DMS79 (cell line): ENCODE data around the gene MEG3.

Experiments
- DNase-seq: peaks from one replicate; lab custom pipeline; 2025; lab: John Stamatoyannopoulos, UW

MEG3 gene

DNA sequence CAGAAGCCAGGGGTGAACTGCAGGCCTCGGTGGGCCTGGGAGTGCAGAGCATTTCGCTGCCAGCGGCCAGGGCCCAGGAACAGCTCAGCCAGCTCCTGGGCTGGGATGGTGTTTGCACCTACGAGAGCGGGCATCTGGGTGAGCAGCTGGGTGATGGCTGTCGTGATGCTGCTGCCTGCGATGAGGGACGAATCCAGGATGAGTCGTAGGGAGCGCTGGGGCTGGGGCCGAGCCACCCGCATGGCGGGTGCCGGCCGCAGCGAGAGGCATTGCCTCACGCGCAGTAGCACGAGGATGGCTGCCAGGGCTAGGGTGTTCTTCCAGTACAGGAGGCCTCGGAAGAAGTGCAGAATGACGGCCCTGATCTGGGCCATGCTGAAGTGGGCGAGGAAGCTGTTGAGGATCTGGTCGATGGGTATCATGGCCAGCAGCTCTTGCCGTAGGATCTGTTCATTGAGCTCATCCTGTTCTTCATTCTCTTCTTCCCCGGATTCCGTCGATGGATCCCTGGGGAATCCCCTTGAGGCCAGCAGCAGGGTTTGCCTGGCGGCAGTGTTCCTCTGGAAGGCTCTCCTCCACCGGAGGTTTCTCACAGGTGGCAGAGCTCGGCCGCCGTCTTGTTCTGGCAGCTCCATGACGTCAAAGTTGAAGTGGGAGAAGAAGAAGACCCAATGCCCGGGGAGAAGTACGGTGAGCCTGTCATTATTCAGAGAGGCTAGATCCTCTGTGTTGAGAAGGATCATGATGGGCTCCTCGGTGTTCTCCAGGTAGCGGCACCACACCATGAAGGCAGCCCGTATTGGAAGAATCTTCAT, 55.5 kb downstream of the MEG3 start:
- no peak for DNase-seq

DNA sequence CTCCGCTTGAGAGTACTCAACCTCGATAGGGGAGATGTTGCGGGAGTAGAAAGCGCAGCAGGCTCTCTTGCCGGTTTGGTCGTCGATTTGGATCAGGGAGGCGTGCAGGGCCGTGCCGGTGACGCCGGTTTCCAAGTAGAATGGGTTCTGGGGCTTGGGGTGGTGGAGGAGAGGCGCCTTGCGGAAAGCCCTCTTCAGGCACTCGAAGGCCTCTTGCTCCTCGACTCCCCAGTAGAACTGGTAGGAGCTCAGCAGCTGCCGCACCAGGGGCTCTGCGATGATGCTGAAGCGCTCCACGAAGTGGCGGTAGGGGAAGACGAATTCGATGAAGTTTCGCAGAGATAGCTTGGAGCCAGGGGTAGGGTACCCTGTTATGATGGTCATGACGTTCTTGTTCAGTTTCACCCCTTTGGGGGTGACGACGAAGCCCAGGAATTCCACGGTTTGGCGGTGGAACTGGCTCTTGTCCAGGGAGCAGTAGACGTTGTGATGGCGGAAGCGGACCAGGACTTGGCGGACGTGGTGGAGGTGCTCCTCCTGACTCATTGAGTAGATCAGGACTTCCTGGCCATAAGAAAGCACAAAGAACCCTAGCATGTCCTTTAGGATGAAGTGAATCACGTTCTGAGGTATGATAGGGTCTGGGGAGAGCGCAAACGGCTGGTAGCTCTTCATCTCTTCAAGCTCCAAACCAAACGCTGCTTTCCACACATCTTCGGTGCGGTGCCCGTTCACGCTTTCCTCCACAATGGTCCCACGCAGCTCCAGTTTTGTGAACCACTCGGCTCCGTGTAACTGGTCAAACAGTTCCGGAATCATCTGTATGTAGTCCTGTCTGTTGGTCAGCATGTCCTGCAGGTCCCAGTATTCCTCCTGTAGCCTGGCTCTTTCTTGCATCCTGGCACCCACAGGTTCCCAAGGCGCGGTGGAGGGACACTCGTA, 56.4 kb downstream of the MEG3 start:
- DNase-seq = no peak

DNA sequence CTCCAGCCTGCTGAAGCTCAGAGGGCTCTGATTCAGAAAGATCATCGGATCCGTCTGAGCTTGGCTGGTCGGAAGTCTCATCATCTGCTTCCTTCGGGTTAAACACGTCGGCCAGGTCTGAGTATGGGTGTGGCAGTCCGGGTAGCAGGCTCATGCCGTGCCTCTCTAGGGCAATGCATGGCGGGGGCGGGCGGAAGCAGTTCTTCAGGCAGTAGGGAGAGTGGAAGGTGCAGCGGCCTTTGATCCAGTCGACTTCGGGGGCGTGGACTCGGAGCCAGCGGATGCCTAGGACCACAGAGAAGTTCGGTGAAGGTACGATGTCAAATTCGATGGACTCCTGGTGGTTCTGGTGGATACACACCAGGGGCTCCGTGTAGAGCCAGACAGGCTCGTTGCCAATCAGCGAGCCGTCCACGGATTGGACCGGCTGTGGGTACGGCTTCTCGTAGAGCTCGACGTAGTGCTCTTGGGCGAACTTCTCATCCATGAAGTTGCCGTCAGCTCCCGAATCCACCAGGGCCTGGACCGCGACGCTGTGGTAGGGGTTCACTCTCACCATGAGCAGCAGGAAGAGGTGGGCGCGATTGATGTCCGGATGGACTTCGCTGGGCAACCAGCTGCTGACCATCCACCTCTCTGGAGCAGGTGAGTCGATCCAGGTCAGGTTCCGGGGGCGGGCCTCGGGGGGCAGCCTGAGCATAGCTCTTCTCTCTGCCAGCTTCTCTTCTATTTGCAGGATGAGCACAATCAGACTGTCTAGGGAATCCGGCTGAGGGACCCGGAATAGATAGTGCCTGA, 57.3 kb downstream of the MEG3 start:
- no peak for DNase-seq

DNA sequence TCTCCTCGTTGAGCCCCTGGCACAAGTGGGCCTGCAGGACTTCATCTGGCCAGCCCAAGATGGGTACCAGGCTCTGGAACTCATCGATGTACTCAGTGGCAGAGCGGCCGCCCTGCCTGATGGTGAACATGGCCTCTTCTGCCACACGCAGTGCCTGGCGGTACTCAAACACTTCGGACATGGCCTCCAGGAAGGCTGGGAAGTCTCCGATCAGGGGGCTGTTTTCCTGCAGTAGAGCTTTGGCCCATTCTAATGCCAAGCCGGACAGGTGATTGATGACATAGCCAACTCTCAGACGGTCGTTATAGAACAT, 57.8 kb downstream of the MEG3 start:
- DNase-seq = no peak

DNA sequence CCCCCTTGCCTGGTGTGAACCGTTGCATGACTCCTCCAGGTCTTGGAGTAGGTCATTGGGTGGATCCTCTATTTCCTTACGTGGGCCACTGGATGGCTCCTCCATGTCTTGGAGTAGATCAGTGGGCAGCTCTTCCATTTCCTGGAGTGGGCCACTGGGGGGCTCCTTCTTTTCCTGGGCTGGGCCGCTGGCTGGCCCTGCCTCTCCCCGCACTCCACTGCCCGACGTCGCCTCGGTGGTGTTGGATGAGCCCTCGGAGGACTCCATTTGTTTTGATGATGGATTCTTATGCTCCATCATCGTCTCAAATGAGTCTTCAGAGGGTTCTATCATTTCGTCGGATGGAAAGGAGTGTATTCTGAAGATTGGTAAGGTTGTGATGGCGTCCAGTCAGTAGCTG, 58.5 kb downstream of the MEG3 start:
- DNase-seq = no peak

DNA sequence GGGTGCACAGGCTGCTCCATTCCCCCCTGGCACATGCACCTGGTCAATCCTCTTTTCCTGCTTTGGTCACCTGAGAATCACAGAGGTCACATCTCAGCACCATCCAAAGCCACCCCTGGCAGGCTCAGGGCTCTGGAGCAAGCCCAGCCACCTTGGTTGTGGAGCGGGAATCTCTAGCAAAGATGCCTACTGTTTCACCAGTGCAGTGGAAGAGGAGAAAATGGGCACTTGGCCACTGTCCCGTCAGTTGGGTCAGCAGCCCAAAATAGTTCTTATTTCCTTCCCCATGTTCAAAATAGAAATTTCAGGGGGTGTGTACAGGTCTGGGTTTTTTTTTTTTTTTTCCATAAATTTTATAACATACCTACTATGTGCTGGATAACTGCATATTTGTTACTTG, 59.3 kb downstream of the MEG3 start:
- no peak for DNase-seq

DNA sequence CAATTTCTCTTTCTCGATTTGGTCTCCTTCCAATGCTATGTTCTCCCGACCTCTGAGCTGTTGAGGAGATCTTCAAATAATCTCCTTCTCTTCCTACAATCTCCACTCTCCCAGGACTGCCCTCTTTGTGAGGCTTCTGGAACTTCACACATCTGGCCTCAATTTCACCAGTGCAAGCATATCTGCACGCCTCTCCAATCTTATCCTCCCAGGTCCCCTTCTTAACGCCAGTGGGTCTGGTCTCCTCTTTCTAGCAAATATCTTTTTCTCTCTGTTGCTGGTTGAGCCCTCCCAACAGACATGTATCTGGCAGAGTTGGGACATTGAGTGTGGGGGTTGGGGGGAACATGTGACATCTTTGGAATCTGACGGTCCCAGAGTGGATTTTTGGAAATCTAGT, 59.7 kb downstream of the MEG3 start:
- no peak for DNase-seq

DNA sequence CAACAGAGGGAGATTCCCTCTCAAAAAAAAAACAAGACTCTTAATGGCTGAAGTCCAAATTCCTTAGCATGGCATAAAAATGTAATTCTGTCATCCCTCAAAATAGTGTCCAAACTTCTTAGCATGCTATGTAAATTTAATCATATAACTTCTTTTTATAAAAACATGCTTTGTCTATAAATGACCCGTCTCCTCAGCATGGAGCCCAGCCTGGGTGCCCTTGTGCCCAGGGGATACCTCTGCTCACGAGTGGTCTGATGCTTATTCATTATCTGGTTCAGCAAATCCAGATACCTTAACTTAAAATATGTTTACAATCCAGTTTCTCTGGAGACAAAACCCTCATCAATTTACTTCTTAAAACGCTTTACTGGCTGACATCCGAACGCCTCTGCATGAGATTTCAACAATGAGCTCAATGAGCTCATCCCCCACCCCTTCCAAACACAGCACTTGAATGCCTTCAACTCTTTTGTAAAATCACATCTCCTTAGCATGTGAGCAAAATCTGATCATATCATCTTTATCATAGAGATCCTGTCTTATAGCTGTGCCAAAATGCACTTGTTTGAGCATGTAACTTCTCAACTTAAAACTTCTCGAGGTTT, 61.9 kb downstream of the MEG3 start:
- DNase-seq = no peak

DNA sequence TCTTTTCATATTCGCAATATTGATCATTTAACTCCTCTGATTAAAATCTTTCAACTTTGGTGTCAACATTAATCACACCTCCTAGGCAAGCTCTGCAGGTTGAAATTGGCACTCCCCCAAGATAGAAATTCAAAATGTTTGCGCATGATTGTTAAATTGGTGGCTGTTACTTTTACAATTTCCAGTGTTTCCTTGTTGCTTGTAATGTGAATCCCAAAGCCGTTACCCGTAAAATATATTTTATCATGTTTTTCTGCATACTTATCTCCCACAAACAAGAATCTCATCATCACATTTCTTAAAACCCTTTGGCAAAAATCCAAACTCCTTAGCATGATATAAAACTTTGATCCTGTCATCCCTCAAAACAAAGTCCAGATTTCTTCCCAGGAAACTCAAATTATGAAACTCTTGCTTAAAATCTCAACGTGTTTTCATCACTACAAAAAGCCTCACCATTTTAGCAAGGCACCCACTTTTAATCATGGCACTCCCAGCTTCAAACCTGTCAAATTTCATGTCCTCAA, 62.9 kb downstream of the MEG3 start:
- DNase-seq = no peak

DNA sequence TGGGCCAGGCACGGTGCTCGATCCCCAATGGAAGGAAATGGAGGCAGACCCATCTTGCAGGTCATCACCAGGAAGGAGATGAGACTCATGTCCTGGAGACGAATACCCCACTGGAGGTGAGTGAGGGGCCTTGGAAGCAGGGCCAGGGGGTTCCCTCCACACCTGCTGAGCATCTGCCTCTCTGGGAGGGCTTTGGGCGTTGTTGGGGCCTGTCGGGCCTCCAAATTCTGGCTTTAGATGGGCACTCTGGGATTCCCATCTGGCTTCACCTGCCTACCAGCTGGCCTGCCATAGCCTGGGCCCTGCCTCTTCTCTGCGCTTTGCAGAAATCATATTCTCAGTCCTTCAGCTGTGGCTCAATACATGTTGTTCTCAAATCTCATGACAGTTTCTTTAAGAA, 63.7 kb downstream of the MEG3 start:
- no peak for DNase-seq

DNA sequence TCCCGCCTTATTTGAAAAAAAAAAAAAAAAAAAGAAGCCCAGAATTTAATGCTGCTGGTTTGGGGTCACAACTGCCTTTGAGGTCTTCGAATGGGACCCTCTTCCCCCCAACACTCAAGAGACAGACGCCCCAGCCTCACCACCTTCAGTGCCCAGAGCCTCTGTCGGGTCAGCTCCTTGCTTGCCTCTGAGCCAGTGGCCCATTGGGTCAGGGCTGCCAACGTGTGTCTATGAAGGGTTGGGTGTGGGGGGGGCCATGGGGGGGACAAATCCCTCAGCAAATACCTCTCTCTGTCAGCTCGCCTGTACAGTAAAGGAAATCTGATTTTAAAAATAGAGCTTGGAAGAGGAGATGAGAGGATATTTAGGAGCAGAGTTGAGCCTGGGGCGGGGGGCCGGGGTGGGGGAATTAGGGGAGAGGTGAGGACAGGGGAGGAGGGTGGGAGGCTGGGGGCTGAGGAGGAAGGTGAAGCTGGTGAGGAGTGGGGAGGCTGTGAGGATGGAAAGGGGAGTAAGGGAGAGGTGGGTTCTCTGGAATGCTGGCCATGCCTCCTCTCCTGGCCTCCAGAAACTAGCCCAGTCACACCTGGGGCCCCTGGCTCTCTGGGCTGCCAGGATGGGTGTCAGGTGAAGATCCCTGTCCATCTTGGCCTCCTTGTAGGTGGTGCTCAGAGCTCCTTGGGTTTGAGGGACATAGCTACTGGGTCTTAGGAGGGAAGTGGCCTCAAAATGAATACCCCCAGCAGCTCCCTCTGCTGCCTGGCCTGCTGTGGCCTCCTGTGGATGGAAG, 64.3 kb downstream of the MEG3 start:
- DNase-seq = no peak

DNA sequence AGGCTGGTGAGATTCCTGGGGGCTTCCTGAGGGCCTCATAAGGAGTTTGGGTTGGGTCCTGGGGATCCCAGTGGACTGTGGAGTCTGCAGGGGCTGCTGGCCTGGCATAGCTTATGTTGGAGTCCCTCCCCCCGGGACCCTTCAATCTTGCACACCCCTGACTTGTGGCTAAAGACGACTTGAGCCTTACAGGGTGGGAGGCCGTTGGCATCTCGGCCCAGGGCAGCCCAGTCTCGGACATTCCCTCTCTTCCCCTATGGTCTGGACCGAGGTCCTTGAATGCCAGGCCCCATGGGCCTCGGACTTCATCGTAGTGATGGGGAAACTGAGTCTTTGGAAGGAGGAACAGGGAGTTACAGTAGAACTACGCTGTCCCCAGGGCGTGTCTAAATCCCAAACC, 65.1 kb downstream of the MEG3 start:
- DNase-seq = no peak

DNA sequence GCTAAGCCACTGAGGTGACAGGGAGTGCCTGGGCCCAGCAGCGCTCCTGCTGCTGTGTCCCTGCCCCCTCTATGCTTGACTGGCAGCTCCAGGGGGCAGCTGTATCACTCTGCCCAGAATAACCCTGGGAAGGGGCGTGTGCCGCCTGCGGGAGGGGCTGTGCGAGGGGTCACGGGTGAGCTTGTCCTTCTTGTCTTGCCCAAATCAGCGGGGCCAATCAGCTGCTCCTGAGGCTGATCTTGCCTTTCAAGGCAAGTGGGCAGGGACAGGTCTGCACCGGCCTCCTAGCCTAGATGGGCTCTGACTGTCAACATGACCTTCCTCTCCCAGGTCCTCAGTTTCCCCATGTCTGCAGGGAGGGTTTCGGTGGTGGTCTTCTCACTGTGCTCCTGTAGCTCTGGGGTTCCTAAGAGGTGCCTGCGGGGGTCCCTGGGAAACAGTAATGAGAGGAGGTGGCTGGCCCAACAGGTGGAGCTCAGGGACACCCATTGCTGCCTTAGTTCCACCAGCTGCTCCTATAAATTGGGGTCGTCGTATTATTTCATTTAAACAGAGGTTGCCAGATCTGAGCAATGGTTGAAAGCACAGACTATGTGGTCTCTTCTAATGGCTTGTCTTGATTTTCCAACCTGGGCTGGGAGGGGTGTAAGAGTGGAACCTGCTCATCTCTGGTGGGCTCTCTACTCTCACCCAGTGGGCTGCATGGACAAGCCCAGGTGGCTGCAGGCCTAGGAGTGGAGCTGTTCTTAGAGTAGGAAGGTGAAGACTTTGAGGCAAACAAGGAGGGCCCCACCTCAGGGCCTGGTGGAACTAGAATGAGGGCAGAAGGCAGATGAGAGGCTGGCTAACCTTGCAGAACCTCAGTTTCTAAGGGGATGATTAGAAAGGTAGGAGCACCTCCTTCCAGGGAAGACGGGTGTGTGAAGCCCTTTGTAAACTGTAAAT, 65.9 kb downstream of the MEG3 start:
- no peak for DNase-seq

DNA sequence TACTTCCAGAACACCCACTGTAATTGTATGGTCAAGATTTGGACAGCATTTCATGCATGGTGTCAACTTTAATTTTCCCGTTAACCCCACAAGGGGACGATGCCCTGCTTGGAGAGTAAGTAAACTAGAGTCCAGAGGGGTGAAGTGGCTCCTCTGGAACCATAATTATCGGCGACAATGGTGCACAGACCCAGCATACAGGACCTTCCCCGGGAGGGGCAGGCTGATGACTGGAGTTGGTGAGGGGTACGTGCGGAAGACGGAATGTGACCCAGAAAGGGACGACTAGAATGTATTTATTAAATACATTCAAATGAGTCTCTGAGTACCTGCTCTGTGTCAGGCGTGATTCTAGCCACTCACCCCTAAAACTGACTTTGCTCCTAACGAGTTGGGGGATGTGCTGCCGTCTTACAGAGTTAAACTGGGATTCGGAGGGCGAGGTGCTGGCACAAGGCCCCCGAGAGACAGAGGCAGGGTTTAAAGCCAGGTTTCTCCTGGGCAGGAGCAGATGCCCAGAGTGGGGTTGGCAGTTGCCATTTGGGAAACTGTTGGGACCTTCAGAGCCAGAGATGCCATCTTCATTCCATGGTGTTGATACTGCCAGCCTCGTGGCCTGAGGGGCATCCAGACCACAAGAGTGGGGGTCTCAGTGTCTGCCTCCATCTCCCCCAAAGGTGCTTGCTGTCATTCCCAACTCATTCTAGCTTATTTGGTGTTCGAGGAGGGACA, 66.7 kb downstream of the MEG3 start:
- no peak for DNase-seq

DNA sequence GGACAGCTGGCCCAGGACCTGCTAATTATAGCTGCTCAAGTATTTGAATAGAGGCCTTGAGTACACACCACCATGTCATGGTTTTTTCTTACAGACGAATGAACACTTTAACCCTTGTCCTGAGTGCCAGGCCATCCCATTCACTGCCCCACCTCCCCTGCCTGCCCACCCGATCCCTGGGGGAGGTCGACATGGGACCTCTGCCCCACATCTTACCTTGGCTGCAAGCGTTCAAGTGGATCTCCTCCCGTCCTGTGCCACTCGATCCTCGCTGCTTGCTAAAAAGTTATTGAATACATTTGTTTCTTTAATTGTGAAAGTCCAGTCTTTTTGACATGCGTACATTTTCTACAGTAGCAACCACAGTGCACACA, 67.3 kb downstream of the MEG3 start:
- no peak for DNase-seq

DNA sequence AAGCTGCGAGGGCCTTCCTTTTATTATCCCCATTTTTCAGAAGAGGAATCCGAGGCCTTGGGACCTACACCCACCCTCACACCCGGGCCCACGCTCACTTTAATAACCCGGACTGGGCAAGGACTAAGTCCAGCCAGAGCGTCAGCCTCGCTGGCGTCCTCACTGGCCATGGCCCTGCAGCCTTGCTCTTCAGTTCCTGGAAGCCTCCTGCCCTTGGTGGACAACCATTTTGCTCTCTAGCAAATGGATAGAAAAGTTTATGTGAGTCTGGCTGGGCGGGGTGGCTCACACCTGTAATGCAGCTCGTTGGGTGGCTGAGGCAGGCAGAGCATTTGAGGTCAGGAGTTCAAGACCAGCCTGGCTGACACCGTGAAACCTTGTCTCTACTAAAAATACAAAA, 67.8 kb downstream of the MEG3 start:
- no peak for DNase-seq

DNA sequence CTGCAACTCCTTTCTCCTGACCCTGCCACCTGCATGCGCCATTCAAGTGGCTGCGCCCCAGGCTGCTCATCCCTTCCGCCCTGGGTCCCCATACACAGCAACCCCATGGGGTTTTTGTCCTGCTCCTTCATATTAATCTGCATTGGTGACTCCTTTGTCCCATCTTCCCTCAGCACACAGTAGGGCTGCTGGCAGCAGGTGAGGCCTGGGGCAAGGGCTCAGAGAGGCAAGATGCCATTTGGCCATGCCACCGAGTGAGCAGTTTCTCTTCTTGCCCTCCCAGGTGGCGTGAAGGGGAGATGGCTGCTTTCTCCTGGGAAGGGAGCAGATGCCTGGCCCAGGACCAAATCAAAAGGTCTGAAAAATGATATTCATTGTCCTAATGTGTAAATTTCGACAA, 68.5 kb downstream of the MEG3 start:
- DNase-seq = no peak

DNA sequence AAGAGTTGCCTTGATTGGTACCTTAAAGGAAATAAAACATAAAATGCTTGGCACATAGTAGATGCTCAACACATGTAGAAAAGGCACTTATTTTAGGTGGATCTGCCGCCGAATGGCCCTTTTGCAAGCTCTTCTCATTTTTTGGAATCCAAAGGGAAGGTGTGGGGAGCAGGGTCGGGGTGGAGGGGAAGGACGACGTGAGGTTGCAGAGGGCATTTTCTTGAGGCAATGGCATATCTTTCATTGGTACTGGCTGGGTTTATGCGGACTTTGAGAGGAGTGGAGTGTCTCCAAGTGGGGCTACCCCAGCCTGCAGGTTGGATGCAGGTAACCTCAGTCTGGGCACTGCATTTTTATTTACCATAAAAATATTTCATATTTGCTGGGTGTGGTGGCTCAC, 69.5 kb downstream of the MEG3 start:
- DNase-seq = no peak

DNA sequence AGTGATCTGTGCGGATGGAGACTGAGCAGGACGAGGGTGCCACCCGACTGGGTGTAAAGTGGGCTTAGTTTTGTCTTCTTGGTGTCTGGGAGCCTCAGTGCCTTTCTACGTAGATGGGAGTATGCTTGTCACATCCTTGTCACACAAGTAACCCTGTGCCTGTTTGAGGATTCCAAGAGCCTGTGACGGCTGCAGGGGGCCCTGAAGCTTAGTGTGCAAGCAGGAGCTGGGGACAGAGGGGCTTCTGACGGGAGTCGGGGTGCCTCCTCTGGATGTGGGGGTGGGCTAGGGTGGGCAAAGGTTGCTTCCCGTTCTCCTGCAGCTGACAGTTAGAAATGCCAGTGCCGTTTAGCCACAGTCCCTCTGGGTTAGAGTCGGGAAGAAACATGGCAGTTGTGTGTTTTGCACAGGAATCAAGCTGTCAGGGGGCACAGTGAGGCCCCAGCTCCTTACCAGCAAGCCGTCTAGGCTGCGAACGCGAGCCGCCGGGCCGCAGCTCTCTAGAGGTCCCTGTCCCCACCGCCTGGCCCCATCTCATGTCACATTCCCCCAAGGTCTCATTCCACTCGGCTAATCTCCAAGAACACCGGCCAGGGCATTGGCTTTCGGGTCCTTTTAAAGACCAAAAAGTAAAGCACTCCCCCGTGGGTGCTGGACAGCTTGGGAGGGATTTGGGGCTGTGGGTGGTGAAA, 70.6 kb downstream of the MEG3 start:
- DNase-seq = no peak
